NCI-H774 (cell line): ENCODE data around the gene PIAS1.
"Not testable (repeated sequence)": the region's sequence is repeated elsewhere in the genome, so short reads cannot be mapped to it uniquely, and the experiment has no call there.

Source experiments
- DNase-seq: peaks from one replicate; lab custom pipeline; 2025; lab: John Stamatoyannopoulos, UW

The PIAS1 gene

GRCh38 chr15:68124700-68125099, 70.6 kb downstream of the PIAS1 start:
- DNase-seq = no peak

- DNase-seq = no peak
These were observed 72.3 kb downstream of the PIAS1 start for GRCh38 chr15:68126396-68126795.

- DNase-seq = no peak
These were observed 75.0 kb downstream of the PIAS1 start for GRCh38 chr15:68129072-68129471.

- no peak for DNase-seq
These were observed 76.7 kb downstream of the PIAS1 start for GRCh38 chr15:68130851-68131250.

GRCh38 chr15:68137096-68137495, 83.0 kb downstream of the PIAS1 start:
- DNase-seq = no peak

- no peak for DNase-seq
These were observed 89.0 kb downstream of the PIAS1 start for GRCh38 chr15:68143129-68143528.

GRCh38 chr15:68143785-68144184, 89.7 kb downstream of the PIAS1 start:
- DNase-seq = no peak

GRCh38 chr15:68145706-68146105, 91.6 kb downstream of the PIAS1 start:
- DNase-seq = no peak

- DNase-seq = no peak
These were observed 93.9 kb downstream of the PIAS1 start for GRCh38 chr15:68148039-68148438.

GRCh38 chr15:68149059-68149458, 94.9 kb downstream of the PIAS1 start:
- DNase-seq = no peak

GRCh38 chr15:68150187-68150586, 96.1 kb downstream of the PIAS1 start:
- no peak for DNase-seq

- no peak for DNase-seq
These were observed 97.2 kb downstream of the PIAS1 start for GRCh38 chr15:68151277-68151676.

GRCh38 chr15:68152342-68152741, 98.2 kb downstream of the PIAS1 start:
- DNase-seq = no peak

GRCh38 chr15:68154923-68155559, 100.9 kb downstream of the PIAS1 start:
- DNase-seq = peak; percentile 35

- no peak for DNase-seq
These were observed 103.0 kb downstream of the PIAS1 start for GRCh38 chr15:68157074-68157473.

GRCh38 chr15:68158046-68158628, 104.0 kb downstream of the PIAS1 start:
- no peak for DNase-seq

- DNase-seq = no peak
These were observed 109.1 kb downstream of the PIAS1 start for GRCh38 chr15:68163191-68163590.

- no peak for DNase-seq
These were observed 112.7 kb downstream of the PIAS1 start for GRCh38 chr15:68166847-68167246.

GRCh38 chr15:68172037-68172436, 117.9 kb downstream of the PIAS1 start:
- not testable (repeated sequence) for DNase-seq

- no peak for DNase-seq
These were observed 119.0 kb downstream of the PIAS1 start for GRCh38 chr15:68173119-68173518.

GRCh38 chr15:68175526-68175925, 121.4 kb downstream of the PIAS1 start:
- no peak for DNase-seq

- no peak for DNase-seq
These were observed 122.5 kb downstream of the PIAS1 start for GRCh38 chr15:68176601-68177000.

- DNase-seq = no peak
These were observed 123.6 kb downstream of the PIAS1 start for GRCh38 chr15:68177742-68178141.
